HG02678 (cell line): ENCODE data around the gene PPP1R12A.
"Not testable (repeated sequence)": the region's sequence is repeated elsewhere in the genome, so short reads cannot be mapped to it uniquely, and the experiment has no call there.

Experiments used
- ATAC-seq: cut with Tn5 transposase; IDR thresholded peaks from one replicate; pipeline ENCODE4 v1.9.1; 2021; ENCODE audit warnings: mild to moderate bottlenecking, moderate library complexity; ENCODE audit not compliant: unreplicated experiment

PPP1R12A gene

GRCh38 chr12:79847417-79847816 is 87.5 kb downstream of the PPP1R12A start:
- ATAC-seq, result no peak

- no peak for ATAC-seq
Measured at GRCh38 chr12:79844693-79845092, 90.2 kb downstream of the PPP1R12A start.

- no peak for ATAC-seq
Measured at GRCh38 chr12:79843978-79844377, 90.9 kb downstream of the PPP1R12A start.

GRCh38 chr12:79842630-79843029 is 92.3 kb downstream of the PPP1R12A start:
- ATAC-seq, result no peak

- no peak for ATAC-seq
Measured at GRCh38 chr12:79841878-79842265, 93.0 kb downstream of the PPP1R12A start.

- no peak for ATAC-seq
Measured at GRCh38 chr12:79841248-79841877, 93.5 kb downstream of the PPP1R12A start.

GRCh38 chr12:79838359-79838758 is 96.5 kb downstream of the PPP1R12A start:
- ATAC-seq, result no peak

- ATAC-seq, result no peak
Measured at GRCh38 chr12:79837575-79837974, 97.3 kb downstream of the PPP1R12A start.

- ATAC-seq, result no peak
Measured at GRCh38 chr12:79835377-79835843, 99.5 kb downstream of the PPP1R12A start.

- ATAC-seq, result no peak
Measured at GRCh38 chr12:79834712-79835376, 100.1 kb downstream of the PPP1R12A start.

- ATAC-seq, result no peak
Measured at GRCh38 chr12:79830440-79830839, 104.5 kb downstream of the PPP1R12A start.

GRCh38 chr12:79828924-79829323 is 106.0 kb downstream of the PPP1R12A start:
- no peak for ATAC-seq

- ATAC-seq, result no peak
Measured at GRCh38 chr12:79827484-79827883, 107.4 kb downstream of the PPP1R12A start.

- ATAC-seq, result no peak
Measured at GRCh38 chr12:79826267-79827128, 108.4 kb downstream of the PPP1R12A start.

GRCh38 chr12:79822475-79822874 is 112.4 kb downstream of the PPP1R12A start:
- no peak for ATAC-seq

- no peak for ATAC-seq
Measured at GRCh38 chr12:79818856-79819255, 116.0 kb downstream of the PPP1R12A start.

- not testable (repeated sequence) for ATAC-seq
Measured at GRCh38 chr12:79784366-79785065, 150.4 kb downstream of the PPP1R12A start.

GRCh38 chr12:79782172-79782900 is 152.6 kb downstream of the PPP1R12A start:
- no peak for ATAC-seq

- ATAC-seq, result no peak
Measured at GRCh38 chr12:79778802-79779448, 156.0 kb downstream of the PPP1R12A start.

GRCh38 chr12:79776111-79776510 is 158.8 kb downstream of the PPP1R12A start:
- no peak for ATAC-seq
